Fibroblast of the aortic adventitia (primary cell): ENCODE data around the gene HDHD2. TPM values are rescaled to one million over a fixed set of nuclear protein-coding genes. Genes with fewer than 3 reads are reported as not detected.

ENCODE experiments used
- DNase-seq: peaks from one replicate; pipeline ENCODE4 v3.0.0-alpha.2; 2010; ENCODE audit warnings: low read depth
- H3K4me3 ChIP-seq: 2 replicates; pipeline ENCODE4 v1.5.1; 2011; ENCODE audit warnings: low read depth, mild to moderate bottlenecking, control low read depth, low read length, moderate library complexity
- CTCF ChIP-seq: IDR thresholded peaks from 2 replicates; pipeline ENCODE4 v1.5.1; 2011; ENCODE audit warnings: mild to moderate bottlenecking, low read length, control low read depth, inconsistent platforms; ENCODE audit not compliant: insufficient read depth
- total RNA-seq: library from RNA; depleted of rRNA; stranded (reverse); fragments of >200 nt; gene quantifications from 2 replicates; pipeline ENCODE4 v1.2.3, GENCODE V29; 2012; ENCODE audit warnings: low replicate concordance

The HDHD2 gene
- total RNA-seq, 1 donor = 24.3 TPM

GRCh38 chr18:47108998-47109405, 41.3 kb downstream of the HDHD2 start:
- H3K4me3 ChIP-seq = no peak overlapping the region
- no peak for DNase-seq
- no peak for TF ChIP-seq CTCF

DNA sequence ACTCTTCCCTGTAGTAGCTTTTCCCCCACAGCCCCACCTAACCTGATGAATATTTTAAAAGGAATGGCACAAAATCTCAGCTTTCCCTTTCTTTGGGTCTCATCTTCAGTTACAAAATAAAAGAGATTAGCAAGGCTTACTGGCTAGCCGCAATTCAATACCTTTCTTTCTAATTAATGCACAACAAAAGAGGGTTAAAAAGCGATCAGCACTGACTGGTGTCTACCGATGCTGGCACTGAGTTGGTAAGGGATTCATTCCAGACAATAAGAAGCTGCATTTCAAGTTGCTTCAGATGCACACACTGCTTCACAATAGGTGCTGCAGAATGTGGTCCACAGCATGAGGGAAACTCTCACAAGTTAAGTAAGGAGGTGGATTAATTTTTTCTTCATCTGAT, 41.9 kb downstream of the HDHD2 start:
- no peak for DNase-seq
- no peak for TF ChIP-seq CTCF
- no peak overlapping the region for H3K4me3 ChIP-seq

DNA sequence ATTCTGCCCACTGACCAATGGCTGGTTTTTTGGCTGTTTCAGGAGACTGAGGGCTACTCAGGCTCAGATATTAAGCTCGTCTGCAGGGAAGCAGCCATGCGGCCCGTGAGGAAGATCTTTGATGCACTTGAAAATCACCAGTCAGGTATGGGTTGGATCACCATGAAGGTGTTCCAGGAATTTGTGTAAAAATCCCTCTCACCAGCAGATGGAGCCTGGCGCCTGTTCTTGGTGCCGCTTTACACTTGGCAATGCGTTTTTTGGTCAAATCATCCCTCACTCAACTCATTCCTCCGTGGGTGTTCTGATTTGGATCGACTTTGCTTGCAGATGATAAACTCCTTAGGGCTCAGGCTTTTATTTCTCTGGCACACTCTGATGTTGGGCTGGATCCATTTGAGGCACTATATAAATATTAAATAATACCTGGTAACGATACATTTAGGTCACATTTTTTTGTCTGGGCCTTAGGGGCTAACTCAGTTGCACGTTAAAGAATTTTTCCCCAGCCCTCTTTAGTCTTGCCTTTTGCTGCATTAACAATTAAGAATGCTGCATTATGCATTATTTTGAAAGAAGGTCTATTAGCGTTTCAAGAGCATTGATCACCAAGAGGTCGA, 50.0 kb downstream of the HDHD2 start:
- TF ChIP-seq CTCF = peak; percentile 80
- H3K4me3 ChIP-seq = no peak overlapping the region
- DNase-seq = peak; percentile 65

DNA sequence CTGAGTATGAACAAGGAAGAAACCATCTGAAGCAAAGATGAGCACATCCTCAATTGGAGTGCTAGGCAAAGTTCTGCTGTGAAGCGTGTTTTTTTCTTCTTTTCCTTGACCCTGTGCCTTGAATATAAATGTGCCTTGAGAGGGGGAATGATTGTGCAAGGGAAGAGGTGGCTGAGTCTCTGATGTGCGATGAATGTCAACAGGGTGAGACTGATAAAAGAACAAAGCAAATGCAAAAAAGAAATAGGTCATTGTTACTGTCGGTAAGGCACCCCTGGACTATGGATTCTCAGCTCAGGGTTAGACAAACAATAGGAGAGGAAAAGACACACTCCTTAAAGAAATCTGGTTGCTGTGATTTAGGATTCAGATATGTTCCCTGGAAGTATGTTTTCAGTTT, 54.5 kb downstream of the HDHD2 start:
- no peak for DNase-seq
- TF ChIP-seq CTCF = no peak
- no peak overlapping the region for H3K4me3 ChIP-seq

DNA sequence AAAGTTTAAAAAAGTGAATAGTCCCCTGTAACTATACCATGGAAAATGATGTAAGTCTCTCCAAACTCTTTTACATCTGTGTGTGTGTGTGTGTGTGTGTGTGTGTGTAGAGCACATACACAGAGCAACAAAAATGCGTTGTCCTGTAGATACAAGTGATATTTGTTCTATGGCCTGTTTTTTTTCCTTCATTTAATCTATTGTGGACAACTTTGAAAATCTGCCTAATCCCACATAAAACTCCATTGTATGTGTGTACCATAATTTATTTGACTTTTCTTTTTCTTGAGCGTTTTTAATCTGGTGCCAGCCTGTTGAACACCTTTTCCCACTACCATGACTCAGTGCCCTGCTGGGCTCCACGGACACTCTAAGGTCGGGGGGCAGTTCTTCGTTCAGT, 62.6 kb downstream of the HDHD2 start:
- no peak for DNase-seq
- TF ChIP-seq CTCF = no peak
- H3K4me3 ChIP-seq = no peak overlapping the region

DNA sequence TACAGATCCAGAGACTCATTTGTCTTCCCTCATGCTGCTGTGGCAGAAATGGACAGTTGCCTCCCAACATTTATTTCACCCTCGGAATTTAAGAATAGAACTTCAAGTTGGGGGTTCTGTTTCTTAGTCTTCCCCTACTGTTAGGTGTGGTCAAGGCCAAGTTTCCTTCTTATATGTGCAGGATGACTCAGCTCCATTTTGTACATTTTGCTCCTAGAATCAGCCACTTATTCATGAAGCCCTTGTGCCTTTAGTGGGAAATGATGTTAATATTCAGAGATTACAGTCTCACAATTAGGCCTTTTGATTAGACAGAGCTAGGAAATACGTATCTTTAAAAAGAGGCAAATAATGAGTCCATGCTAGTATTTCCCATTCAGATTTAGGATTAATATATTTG, 68.7 kb downstream of the HDHD2 start:
- no peak for DNase-seq
- H3K4me3 ChIP-seq = no peak overlapping the region
- no peak for TF ChIP-seq CTCF

DNA sequence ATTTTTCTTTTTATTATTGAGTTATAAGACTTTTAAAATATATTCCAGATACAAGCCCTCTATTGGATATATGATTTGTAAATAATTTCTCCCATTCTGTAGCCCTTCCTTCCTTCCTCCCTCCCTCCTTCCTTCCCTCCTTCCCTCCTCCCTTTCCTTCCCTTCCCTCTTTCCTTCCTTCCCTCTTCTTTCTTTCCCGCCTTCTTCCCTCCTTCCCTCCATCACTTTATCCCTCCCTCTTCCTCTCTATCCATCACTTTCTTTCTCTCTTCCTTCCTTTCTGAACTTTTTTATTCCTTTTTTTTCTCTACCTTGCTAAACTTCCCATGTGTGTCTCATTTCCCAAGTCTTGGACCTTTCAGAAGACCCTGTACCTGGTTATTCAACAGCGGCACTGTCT, 69.4 kb downstream of the HDHD2 start:
- no peak overlapping the region for H3K4me3 ChIP-seq
- TF ChIP-seq CTCF = no peak
- no peak for DNase-seq
